GM06990 (cell line): Measurements from ENCODE around the gene CCDC86.

ENCODE experiments used
- DNase-seq: peaks from one replicate; pipeline ENCODE4 v3.0.0-alpha.2; 2011; ENCODE audit not compliant: insufficient read length; ENCODE audit errors: extremely low read depth
- H3K27me3 ChIP-seq: replicated peaks from 2 replicates; pipeline ENCODE4 v1.6.0; 2011; ENCODE audit warnings: low read length; ENCODE audit not compliant: control insufficient read depth, insufficient read depth
- H3K36me3 ChIP-seq: 2 replicates; pipeline ENCODE4 v1.5.1; 2011; ENCODE audit warnings: low read length; ENCODE audit not compliant: control insufficient read depth, insufficient read depth
- H3K4me3 ChIP-seq: replicated peaks from 2 replicates; pipeline ENCODE4 v1.5.1; 2011; ENCODE audit warnings: low read depth, mild to moderate bottlenecking, control low read depth, low read length
- TF ChIP-seq, protein P1 (sequence below): IDR thresholded peaks from 2 replicates; pipeline ENCODE4 v1.5.1; 2011; ENCODE audit warnings: low read length, control low read depth, mild to moderate bottlenecking, inconsistent platforms; ENCODE audit not compliant: insufficient read depth, poor library complexity, severe bottlenecking

The CCDC86 gene

DNA sequence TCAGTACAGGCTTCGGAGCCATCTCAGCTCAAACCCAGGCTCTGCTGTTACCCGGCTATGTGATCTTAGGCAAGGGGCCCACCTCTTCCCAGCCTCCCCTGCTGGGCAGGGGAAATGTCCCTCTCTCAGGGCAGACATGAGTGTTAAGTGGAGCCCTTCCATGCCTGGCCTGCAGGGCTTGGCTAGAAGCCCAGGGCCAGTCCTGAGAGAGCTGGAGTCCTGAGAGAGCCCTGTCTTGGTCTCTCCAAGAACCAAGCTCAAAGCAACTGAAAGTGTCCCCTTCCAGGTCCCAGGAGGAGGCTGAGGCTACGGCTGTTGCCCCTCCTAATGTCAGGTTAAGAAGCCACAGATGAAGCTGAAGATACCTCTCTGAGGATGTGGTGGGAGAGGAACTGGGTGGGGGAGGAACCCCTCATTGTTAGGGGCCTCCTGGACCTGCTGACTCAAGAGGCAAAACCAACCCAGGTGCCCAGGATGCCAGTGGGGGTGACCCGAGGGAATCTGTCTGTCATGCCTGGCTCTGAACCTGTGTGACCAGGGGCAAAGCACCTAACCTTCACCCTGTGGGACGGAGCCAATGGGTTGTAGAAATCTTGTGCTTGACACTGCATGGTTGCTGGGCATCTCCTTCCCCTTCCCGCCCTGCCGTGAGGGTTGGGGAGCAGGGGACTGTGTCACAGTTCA lies 29.6 kb downstream of the CCDC86 start:
- DNase-seq, result no peak
- no peaks in the 10 kb centered on the region for H3K36me3 ChIP-seq

DNA sequence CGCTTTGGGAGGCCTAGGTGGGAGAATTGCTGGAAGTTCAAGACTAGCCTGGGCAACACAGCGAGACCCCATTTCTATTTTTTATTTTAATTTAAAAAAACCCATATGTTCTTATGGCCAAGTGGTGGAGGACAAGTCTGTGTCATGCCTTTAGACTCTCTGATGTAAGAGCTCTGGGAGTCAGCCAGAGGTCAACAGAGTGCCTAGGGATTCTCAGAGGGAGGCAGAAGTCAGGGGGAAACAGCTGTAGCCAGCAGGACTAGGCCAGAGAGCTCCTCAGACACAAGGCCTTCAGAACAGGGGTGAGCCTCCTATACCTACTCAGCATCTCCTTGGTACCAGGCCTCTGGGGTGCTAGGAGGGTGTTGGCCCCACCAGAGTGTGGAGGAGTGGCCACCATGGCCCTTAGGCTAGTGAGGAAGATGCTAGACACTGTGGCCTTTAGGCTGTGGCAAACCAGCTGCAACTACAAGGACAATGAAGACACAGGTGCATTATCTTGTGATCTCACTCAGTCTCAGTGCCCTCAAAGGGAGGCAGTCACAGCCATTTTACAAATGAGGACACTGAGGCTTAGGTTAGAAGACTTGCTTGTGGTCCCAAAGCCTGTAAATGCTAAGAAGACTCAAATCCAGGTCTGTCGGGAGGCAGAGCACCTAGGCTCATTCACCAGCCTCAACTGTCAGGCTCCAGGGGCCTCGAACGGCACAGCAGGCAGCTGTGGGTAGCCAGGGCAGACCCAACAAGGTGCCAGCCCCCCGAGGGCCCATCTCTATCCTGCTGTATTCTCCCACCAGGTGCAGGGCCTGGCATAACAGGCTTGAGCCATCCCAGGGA lies 30.4 kb downstream of the CCDC86 start:
- DNase-seq, result no peak
- TF ChIP-seq, protein P1, sequence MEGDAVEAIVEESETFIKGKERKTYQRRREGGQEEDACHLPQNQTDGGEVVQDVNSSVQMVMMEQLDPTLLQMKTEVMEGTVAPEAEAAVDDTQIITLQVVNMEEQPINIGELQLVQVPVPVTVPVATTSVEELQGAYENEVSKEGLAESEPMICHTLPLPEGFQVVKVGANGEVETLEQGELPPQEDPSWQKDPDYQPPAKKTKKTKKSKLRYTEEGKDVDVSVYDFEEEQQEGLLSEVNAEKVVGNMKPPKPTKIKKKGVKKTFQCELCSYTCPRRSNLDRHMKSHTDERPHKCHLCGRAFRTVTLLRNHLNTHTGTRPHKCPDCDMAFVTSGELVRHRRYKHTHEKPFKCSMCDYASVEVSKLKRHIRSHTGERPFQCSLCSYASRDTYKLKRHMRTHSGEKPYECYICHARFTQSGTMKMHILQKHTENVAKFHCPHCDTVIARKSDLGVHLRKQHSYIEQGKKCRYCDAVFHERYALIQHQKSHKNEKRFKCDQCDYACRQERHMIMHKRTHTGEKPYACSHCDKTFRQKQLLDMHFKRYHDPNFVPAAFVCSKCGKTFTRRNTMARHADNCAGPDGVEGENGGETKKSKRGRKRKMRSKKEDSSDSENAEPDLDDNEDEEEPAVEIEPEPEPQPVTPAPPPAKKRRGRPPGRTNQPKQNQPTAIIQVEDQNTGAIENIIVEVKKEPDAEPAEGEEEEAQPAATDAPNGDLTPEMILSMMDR, result no peak
- no peak overlapping the region for H3K4me3 ChIP-seq
- H3K27me3 ChIP-seq, result no peaks in the 10 kb centered on the region
- H3K36me3 ChIP-seq, result no peaks in the 10 kb centered on the region

More for the DNA sequence above, 29.6 kb downstream of the CCDC86 start:
- TF ChIP-seq, protein P1, result no peak
- H3K27me3 ChIP-seq, result no peaks in the 10 kb centered on the region
- H3K4me3 ChIP-seq, result no peak overlapping the region

DNA sequence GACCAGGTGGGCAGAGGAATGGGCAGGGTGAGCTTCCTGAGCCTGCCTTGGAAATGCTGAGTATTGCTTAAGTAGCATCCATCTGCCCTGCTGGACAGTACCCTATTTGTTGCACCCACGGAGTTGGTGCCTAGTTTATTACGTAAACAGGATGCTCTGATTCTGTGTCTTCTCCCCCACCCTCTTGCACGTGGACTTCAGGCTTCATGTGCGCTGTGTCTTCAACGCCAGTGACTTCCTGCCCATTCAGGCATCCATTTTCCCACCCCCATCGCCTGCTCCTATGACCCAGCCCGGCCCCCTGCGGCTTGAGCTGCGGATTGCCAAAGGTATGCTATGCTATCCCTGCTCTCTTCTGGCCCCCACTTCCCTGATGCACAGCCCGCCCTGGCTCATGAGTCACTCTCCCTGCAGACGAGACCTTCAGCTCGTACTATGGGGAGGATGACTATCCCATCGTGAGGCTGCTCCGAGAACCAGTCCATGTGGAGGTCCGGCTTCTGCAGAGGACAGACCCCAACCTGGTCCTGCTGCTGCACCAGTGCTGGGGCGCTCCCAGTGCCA lies 31.1 kb downstream of the CCDC86 start:
- TF ChIP-seq, protein P1, result no peak
- H3K36me3 ChIP-seq, result no peaks in the 10 kb centered on the region
- H3K27me3 ChIP-seq, result no peaks in the 10 kb centered on the region
- H3K4me3 ChIP-seq, result no peak overlapping the region
- no peak for DNase-seq

DNA sequence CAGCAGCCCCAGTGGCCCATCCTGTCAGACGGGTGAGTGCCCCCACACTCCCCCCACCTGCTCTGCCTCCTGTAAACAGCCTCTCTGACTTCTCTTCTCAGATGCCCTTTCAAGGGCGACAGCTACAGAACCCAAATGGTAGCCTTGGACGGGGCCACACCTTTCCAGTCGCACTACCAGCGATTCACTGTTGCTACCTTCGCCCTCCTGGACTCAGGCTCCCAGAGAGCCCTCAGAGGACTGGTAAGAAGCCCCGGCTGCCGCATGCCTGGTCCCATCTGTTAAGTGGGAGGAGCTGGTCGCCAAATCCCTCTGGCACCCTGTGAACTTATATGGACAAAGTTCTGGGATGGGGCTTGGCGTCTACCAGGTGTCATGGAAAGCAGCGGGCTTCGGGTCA lies 31.6 kb downstream of the CCDC86 start:
- H3K36me3 ChIP-seq, result no peaks in the 10 kb centered on the region
- H3K27me3 ChIP-seq, result no peaks in the 10 kb centered on the region
- H3K4me3 ChIP-seq, result no peak overlapping the region
- DNase-seq, result no peak
- TF ChIP-seq, protein P1, result no peak

DNA sequence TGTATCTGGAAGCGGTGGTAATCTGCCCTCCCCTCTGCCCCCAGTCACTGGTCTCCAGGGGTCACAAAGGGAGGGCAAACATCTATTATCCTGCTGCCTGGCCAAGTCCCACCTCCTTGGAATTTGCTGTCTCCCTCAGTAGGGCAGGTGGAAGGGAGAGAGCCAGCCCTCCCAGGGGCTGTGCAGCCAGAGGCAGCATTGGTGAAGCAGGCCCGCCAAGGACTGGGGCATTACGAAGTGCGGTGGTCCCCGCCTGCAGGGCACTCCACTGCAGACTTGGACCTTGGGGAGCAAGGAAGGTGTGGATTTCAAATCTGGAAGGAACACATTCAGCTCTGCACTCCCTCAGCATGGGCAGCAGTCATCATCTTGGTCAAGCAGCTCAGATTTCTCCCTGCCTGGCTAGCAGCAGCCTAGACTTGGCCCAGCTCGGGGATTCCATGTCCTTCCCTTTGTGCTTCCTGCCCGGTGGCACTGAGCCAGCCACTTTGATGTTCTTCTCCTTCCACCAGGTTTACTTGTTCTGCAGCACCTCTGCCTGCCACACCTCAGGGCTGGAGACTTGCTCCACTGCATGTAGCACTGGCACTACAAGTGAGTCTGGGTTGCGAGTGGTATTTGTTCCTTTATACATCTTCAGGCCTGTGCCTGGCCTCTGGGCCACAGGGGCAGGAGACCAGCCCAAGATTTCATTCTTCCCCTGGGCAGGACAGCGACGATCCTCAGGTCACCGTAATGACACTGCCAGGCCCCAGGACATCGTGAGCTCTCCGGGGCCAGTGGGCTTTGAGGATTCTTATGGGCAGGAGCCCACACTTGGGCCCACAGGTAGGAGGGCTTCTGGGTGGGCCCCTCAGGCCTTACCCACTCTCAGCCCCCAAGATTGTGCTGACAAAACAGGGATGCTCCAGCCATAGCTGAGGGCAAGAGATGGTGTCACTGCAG lies 32.8 kb downstream of the CCDC86 start:
- TF ChIP-seq, protein P1, result no peak
- Histone ChIP-seq H3K36me3 (peaks cover under 1% of the 10 kb centered on the region), H3K27me3 (no peaks in the 10 kb centered on the region), H3K4me3 (no peak overlapping the region)
- DNase-seq, result no peak
